Measurements from ENCODE around the gene PTK6.

GRCh38 chr20:63487781-63488241 lies 49.4 kb downstream of the PTK6 start:
- no peak for TF ChIP-seq CTCF (IDR thresholded peaks at IDR 0.05)
- TF ChIP-seq POLR2A (IDR thresholded peaks at IDR 0.05), result no peak

Data from testis (tissue), 2 donors.